Glutamatergic neuron (in vitro differentiated cells): ENCODE data around the gene TYROBP. TPM values are rescaled to one million over a fixed set of nuclear protein-coding genes. Genes with fewer than 3 reads are reported as not detected.
A peak's percentile ranks its signal among the peaks of the same experiment; 100 is the strongest.
"Not testable (repeated sequence)": the region's sequence is repeated elsewhere in the genome, so short reads cannot be mapped to it uniquely, and the experiment has no call there.

Experiments used
- DNase-seq: peaks from one replicate; pipeline ENCODE4 v3.0.0; 2022
- H3K27ac Mint-ChIP-seq: one replicate; pipeline ENCODE4 v1.8.0; 2020; ENCODE audit warnings: mild to moderate bottlenecking, mixed read lengths, inconsistent platforms; ENCODE audit not compliant: unreplicated experiment
- H3K27me3 Mint-ChIP-seq: one replicate; pipeline ENCODE4 v1.8.0; 2020; ENCODE audit warnings: mild to moderate bottlenecking, moderate library complexity, mixed read lengths, inconsistent platforms; ENCODE audit not compliant: unreplicated experiment
- H3K36me3 Mint-ChIP-seq: one replicate; pipeline ENCODE4 v1.8.0; 2020; ENCODE audit warnings: mild to moderate bottlenecking, mixed read lengths, inconsistent platforms; ENCODE audit not compliant: unreplicated experiment
- H3K4me1 Mint-ChIP-seq: one replicate; pipeline ENCODE4 v1.8.0; 2020; ENCODE audit warnings: mild to moderate bottlenecking, low read depth, mixed read lengths, inconsistent platforms; ENCODE audit not compliant: unreplicated experiment
- H3K4me3 Mint-ChIP-seq: one replicate; pipeline ENCODE4 v1.8.0; 2020; ENCODE audit warnings: mild to moderate bottlenecking, mixed read lengths, inconsistent platforms; ENCODE audit not compliant: unreplicated experiment
- H3K9me3 Mint-ChIP-seq: one replicate; pipeline ENCODE4 v1.8.0; 2020; ENCODE audit warnings: mild to moderate bottlenecking, moderate library complexity, mixed read lengths, inconsistent platforms; ENCODE audit not compliant: unreplicated experiment
- total RNA-seq: library from RNA; stranded (reverse); fragmentation: NEBNext Ultra II Directional; extraction: Animal tissue kit (Norgen Biotek cat#: 25700); gene quantifications from one replicate; pipeline ENCODE4 v1.2.1, GENCODE V29; 2021; ENCODE audit not compliant: unreplicated experiment
- TF ChIP-seq, protein P1 (sequence below): fragments of 200-600 bp; sonication (generic); IDR thresholded peaks from one replicate; pipeline ENCODE4 v1.5.0; 2021; ENCODE audit not compliant: partially characterized antibody, unreplicated experiment

Gene TYROBP
- total RNA-seq, 1 donor from 2014 or later = not detected

DNA sequence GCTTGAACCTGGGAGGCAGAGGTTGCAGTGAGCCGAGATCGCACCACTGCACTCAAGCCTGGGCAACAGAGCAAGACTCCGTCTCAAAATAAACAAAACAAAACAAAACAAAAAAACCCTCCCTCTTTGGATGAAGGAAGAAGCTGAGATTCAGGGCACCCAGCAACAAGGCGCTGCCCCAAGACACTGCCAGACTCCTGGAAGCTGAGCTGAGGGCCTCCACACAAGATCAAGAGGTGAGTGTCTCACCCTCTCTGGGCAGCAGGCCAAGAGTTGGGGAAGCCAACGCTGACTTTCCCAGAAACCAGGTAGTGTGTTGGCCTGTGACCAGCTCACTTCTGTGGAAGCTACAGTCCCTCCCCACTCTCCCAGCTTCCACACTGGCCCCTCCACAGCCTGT lies 3.7 kb upstream of the TYROBP start:
- TF ChIP-seq, protein P1, sequence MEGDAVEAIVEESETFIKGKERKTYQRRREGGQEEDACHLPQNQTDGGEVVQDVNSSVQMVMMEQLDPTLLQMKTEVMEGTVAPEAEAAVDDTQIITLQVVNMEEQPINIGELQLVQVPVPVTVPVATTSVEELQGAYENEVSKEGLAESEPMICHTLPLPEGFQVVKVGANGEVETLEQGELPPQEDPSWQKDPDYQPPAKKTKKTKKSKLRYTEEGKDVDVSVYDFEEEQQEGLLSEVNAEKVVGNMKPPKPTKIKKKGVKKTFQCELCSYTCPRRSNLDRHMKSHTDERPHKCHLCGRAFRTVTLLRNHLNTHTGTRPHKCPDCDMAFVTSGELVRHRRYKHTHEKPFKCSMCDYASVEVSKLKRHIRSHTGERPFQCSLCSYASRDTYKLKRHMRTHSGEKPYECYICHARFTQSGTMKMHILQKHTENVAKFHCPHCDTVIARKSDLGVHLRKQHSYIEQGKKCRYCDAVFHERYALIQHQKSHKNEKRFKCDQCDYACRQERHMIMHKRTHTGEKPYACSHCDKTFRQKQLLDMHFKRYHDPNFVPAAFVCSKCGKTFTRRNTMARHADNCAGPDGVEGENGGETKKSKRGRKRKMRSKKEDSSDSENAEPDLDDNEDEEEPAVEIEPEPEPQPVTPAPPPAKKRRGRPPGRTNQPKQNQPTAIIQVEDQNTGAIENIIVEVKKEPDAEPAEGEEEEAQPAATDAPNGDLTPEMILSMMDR = no peak
- DNase-seq = no peak
- Mint-ChIP-seq H3K36me3 (no peaks in the 10 kb centered on the region), H3K9me3 (peaks cover 1% of the 10 kb centered on the region), H3K27ac (no peak overlapping the region), H3K4me1 (no peaks in the 10 kb centered on the region), H3K27me3 (peaks cover 3% of the 10 kb centered on the region), H3K4me3 (no peak overlapping the region)

GRCh38 chr19:35911173-35911572 lies 3.1 kb upstream of the TYROBP start:
- H3K4me1 Mint-ChIP-seq = no peaks in the 10 kb centered on the region
- H3K27me3 Mint-ChIP-seq = peaks cover 3% of the 10 kb centered on the region
- H3K4me3 Mint-ChIP-seq = no peak overlapping the region
- TF ChIP-seq, protein P1 = no peak
- peaks cover 1% of the 10 kb centered on the region for H3K9me3 Mint-ChIP-seq
- H3K36me3 Mint-ChIP-seq = no peaks in the 10 kb centered on the region
- H3K27ac Mint-ChIP-seq = no peak overlapping the region
- DNase-seq = no peak

GRCh38 chr19:35910355-35910754 lies 2.3 kb upstream of the TYROBP start:
- H3K27me3 Mint-ChIP-seq, H3K27ac Mint-ChIP-seq, H3K4me3 Mint-ChIP-seq, H3K36me3 Mint-ChIP-seq, DNase-seq, H3K9me3 Mint-ChIP-seq, H3K4me1 Mint-ChIP-seq: not testable (repeated sequence)

- peaks cover 1% of the 10 kb centered on the region for H3K9me3 Mint-ChIP-seq
- H3K27me3 Mint-ChIP-seq = peaks cover 2% of the 10 kb centered on the region
- TF ChIP-seq, protein P1 = no peak
- no peaks in the 10 kb centered on the region for H3K4me1 Mint-ChIP-seq
- no peak for DNase-seq
- no peak overlapping the region for H3K4me3 Mint-ChIP-seq
- H3K36me3 Mint-ChIP-seq = no peaks in the 10 kb centered on the region
- no peak overlapping the region for H3K27ac Mint-ChIP-seq
Measured at GRCh38 chr19:35909684-35910035, 1.6 kb upstream of the TYROBP start.

- Mint-ChIP-seq H3K27ac (peak overlapping the region; percentile 39), H3K27me3 (peaks cover 2% of the 10 kb centered on the region), H3K36me3 (no peaks in the 10 kb centered on the region), H3K4me1 (no peaks in the 10 kb centered on the region), H3K4me3 (no peak overlapping the region), H3K9me3 (peaks cover 1% of the 10 kb centered on the region)
- no peak for DNase-seq
- TF ChIP-seq, protein P1 = no peak
Measured at GRCh38 chr19:35908973-35909683, 1.0 kb upstream of the TYROBP start.
